Sigmoid colon (tissue), 4 donors: ENCODE data around the gene DNAJB13.

Experiments
- CTCF ChIP-seq, 4 experiments: fragments of 450-650 bp in 3 of 4; fragments of 200-600 bp in 1 of 4; IDR thresholded peaks; one replicate each; pipeline ENCODE4 v1.5.1; 2016 to 2019; ENCODE audit warnings: antibody characterized with exemption in 4 of 4, mild to moderate bottlenecking in 3 of 4, moderate library complexity in 2 of 4
- EP300 ChIP-seq, 4 donors: sonication (generic); formaldehyde crosslinking; IDR thresholded peaks; one replicate each; pipeline ENCODE4 v1.6.1; 2017; ENCODE audit warnings: antibody characterized with exemption in 4 of 4

GRCh38 chr11:73961321-73961720 lies 10.5 kb downstream of the DNAJB13 start:
- TF ChIP-seq CTCF (IDR thresholded peaks at IDR 0.05) (no peak), EP300 (IDR thresholded peaks at IDR 0.05) (no peak)
